Activated naive CD4-positive, alpha-beta T cell treated with anti-CD3 and anti-CD28 coated beads, Interleukin-2, amount 10 ng/mL, durations not matched to agents 7 days and 5 days (primary cell): ENCODE results near the gene DRAXIN.

Experiments used
- CTCF ChIA-PET: fragments of 350-600 bp; sonication (Branson Sonifier 250); formaldehyde crosslinking; loops from one replicate; lab custom pipeline; 2021; ENCODE audit warnings: antibody characterized with exemption; lab: Charles Lee
- DNase-seq: peaks from one replicate; pipeline ENCODE4 v3.0.0-alpha.2; 2020
- H3K27ac Mint-ChIP-seq: one replicate; pipeline ENCODE4 v1.8.0; 2021; ENCODE audit warnings: mild to moderate bottlenecking, moderate library complexity, mixed read lengths
- H3K27me3 Mint-ChIP-seq: one replicate; pipeline ENCODE4 v1.8.0; 2021; ENCODE audit warnings: mild to moderate bottlenecking, mixed read lengths
- H3K36me3 Mint-ChIP-seq: one replicate; pipeline ENCODE4 v1.8.0; 2021; ENCODE audit warnings: mixed read lengths
- H3K4me1 Mint-ChIP-seq: one replicate; pipeline ENCODE4 v1.8.0; 2021; ENCODE audit warnings: mixed read lengths
- H3K4me3 Mint-ChIP-seq: one replicate; pipeline ENCODE4 v1.8.0; 2021; ENCODE audit warnings: mild to moderate bottlenecking, moderate library complexity, mixed read lengths
- H3K9me3 Mint-ChIP-seq: one replicate; pipeline ENCODE4 v1.8.0; 2021; ENCODE audit warnings: mixed read lengths

Gene DRAXIN

GRCh38 chr1:11701981-11702803 lies 10.7 kb downstream of the DRAXIN start:
- Mint-ChIP-seq H3K4me3 (no peak overlapping the region), H3K36me3 (no peaks in the 10 kb centered on the region), H3K27me3 (peaks cover 54% of the 10 kb centered on the region), H3K27ac (no peak overlapping the region), H3K9me3 (no peaks in the 10 kb centered on the region), H3K4me1 (no peaks in the 10 kb centered on the region)
- CTCF ChIA-PET: no interaction called here
- no peak for DNase-seq

GRCh38 chr1:11703357-11704193 lies 12.1 kb downstream of the DRAXIN start:
- DNase-seq: no peak
- Mint-ChIP-seq H3K27ac (no peak overlapping the region), H3K4me1 (no peaks in the 10 kb centered on the region), H3K27me3 (peaks cover 57% of the 10 kb centered on the region), H3K4me3 (no peak overlapping the region), H3K36me3 (no peaks in the 10 kb centered on the region), H3K9me3 (no peaks in the 10 kb centered on the region)
- CTCF ChIA-PET: interaction anchor here (1.2 to 1.3 kb wide), 2 partner anchors 15 to 53 kb away, joined by 3 to 4 read pairs; no protein-coding TSS in a partner anchor

DNA sequence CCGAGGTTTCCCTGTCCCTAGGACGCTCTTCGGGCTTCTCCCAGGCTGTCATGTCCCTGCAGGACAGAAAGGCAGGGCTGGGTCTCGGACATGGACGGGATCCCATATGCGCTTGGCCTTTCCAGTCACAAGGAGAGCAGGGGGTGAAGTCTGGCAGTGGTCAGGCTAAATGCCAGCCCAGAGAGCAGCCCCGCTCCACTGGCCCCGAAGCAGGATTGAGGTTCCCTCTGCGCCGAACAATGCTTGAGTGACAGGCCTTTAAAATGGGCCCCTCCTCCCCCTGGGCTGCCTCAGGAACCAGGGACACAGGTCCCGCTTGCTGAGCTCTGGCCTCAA lies 12.7 kb downstream of the DRAXIN start:
- Mint-ChIP-seq H3K27me3 (peaks cover 56% of the 10 kb centered on the region), H3K9me3 (no peaks in the 10 kb centered on the region), H3K4me3 (no peak overlapping the region), H3K4me1 (no peaks in the 10 kb centered on the region), H3K27ac (no peak overlapping the region), H3K36me3 (no peaks in the 10 kb centered on the region)
- no peak for DNase-seq
- CTCF ChIA-PET: interaction anchor here (1.2 to 1.3 kb wide), 2 partner anchors 15 to 54 kb away, joined by 3 to 4 read pairs; no protein-coding TSS in a partner anchor

GRCh38 chr1:11704691-11705475 lies 13.4 kb downstream of the DRAXIN start:
- CTCF ChIA-PET: interaction anchor here (1.3 kb wide), 1 partner anchor 14 kb away, joined by 4 read pairs; no protein-coding TSS in a partner anchor
- Mint-ChIP-seq H3K4me1 (no peaks in the 10 kb centered on the region), H3K27me3 (peaks cover 56% of the 10 kb centered on the region), H3K27ac (no peak overlapping the region), H3K9me3 (no peaks in the 10 kb centered on the region), H3K4me3 (no peak overlapping the region), H3K36me3 (no peaks in the 10 kb centered on the region)
- DNase-seq: no peak

GRCh38 chr1:11705596-11705995 lies 14.1 kb downstream of the DRAXIN start:
- no peak overlapping the region for H3K27ac Mint-ChIP-seq
- H3K4me3 Mint-ChIP-seq: no peak overlapping the region
- H3K4me1 Mint-ChIP-seq: no peaks in the 10 kb centered on the region
- peaks cover 61% of the 10 kb centered on the region for H3K27me3 Mint-ChIP-seq
- no peaks in the 10 kb centered on the region for H3K36me3 Mint-ChIP-seq
- no peak for DNase-seq
- CTCF ChIA-PET: no interaction called here
- H3K9me3 Mint-ChIP-seq: no peaks in the 10 kb centered on the region

DNA sequence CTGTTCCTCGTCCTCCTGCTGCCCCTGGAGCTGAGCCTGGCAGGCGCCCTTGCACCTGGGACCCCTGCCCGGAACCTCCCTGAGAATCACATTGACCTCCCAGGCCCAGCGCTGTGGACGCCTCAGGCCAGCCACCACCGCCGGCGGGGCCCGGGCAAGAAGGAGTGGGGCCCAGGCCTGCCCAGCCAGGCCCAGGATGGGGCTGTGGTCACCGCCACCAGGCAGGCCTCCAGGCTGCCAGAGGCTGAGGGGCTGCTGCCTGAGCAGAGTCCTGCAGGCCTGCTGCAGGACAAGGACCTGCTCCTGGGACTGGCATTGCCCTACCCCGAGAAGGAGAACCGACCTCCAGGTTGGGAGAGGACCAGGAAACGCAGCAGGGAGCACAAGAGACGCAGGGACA lies 14.8 kb downstream of the DRAXIN start:
- Mint-ChIP-seq H3K9me3 (no peaks in the 10 kb centered on the region), H3K4me1 (no peaks in the 10 kb centered on the region), H3K27ac (no peak overlapping the region), H3K27me3 (peaks cover 66% of the 10 kb centered on the region), H3K4me3 (no peak overlapping the region), H3K36me3 (no peaks in the 10 kb centered on the region)
- CTCF ChIA-PET: no interaction called here
- DNase-seq: no peak

DNA sequence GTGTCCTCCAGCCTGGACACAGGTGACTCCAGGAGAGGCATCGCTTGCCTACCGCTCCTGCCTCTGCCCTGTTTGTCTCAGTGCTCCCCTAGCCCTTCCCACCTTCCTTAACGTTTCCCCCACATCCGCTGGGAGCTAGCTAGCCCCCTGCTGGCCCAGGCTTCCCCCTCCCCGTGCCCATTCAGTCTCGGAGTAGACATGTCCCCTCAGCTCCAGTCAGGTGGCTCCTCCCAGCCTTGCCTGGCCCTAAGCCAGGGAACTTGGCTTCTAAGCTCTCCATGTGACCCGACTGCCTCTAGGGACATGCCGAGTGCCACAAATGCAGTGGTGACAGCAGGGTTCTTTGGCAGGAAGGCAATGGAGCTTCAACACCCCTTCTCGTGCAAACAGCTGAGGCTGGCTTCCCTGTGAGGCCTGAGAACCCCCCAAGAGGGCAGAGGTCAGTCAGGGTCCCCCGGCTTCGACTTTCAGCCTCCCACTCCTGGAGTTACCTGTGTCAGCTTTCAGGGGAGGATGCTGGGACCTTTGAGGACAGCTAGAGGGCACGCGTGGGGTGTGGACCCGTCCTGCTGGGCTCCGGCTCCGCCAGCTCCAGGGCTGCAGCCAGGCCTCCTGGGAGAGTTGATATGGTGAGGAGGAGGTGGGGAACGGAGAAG lies 16.2 kb downstream of the DRAXIN start:
- Mint-ChIP-seq H3K27me3 (peaks cover 76% of the 10 kb centered on the region), H3K9me3 (no peaks in the 10 kb centered on the region), H3K4me3 (no peak overlapping the region), H3K4me1 (no peaks in the 10 kb centered on the region), H3K36me3 (no peaks in the 10 kb centered on the region), H3K27ac (no peak overlapping the region)
- DNase-seq: no peak
- CTCF ChIA-PET: interaction anchor here (1.0 to 1.9 kb wide), 4 partner anchors 19 to 670 kb away, joined by 3 to 4 read pairs (median 4); partner anchors contain the start of gene FBXO6

GRCh38 chr1:11708554-11709350 lies 17.2 kb downstream of the DRAXIN start:
- no peaks in the 10 kb centered on the region for H3K9me3 Mint-ChIP-seq
- peaks cover 71% of the 10 kb centered on the region for H3K27me3 Mint-ChIP-seq
- no peak for DNase-seq
- no peak overlapping the region for H3K27ac Mint-ChIP-seq
- H3K36me3 Mint-ChIP-seq: no peaks in the 10 kb centered on the region
- H3K4me3 Mint-ChIP-seq: no peak overlapping the region
- H3K4me1 Mint-ChIP-seq: no peaks in the 10 kb centered on the region
- CTCF ChIA-PET: interaction anchor here (1.0 to 1.9 kb wide), 5 partner anchors 11 to 671 kb away, joined by 3 to 4 read pairs (median 4); partner anchors contain the start of gene FBXO6

- H3K27ac Mint-ChIP-seq: no peak overlapping the region
- CTCF ChIA-PET: interaction anchor here (0.9 to 1.6 kb wide), 8 partner anchors 8 to 674 kb away, joined by 3 to 6 read pairs (median 4); partner anchors contain the start of gene FBXO6
- H3K27me3 Mint-ChIP-seq: peaks cover 63% of the 10 kb centered on the region
- no peak for DNase-seq
- H3K4me3 Mint-ChIP-seq: no peak overlapping the region
- H3K36me3 Mint-ChIP-seq: no peaks in the 10 kb centered on the region
- H3K9me3 Mint-ChIP-seq: no peaks in the 10 kb centered on the region
- H3K4me1 Mint-ChIP-seq: no peaks in the 10 kb centered on the region
Measured at GRCh38 chr1:11711490-11711889, 20.0 kb downstream of the DRAXIN start.

DNA sequence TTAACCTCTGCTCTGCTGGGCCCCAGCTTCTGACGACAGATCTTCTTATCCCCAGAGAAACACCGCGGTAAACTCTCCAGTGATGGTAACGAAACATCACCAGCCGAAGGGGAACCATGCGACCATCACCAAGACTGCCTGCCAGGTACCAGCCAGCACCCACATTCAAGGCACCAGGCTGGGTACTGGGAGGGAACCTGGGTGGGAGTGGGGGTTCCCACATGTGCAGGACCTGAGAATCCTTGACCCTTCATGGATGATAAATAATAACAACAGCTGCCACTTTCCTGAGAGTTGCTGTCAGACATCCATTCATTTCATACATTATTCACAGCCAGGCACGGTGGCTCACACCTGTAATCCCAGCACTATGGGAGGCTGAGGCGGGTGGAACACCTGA lies 20.8 kb downstream of the DRAXIN start:
- H3K4me1 Mint-ChIP-seq: no peaks in the 10 kb centered on the region
- no peaks in the 10 kb centered on the region for H3K36me3 Mint-ChIP-seq
- DNase-seq: no peak
- no peak overlapping the region for H3K4me3 Mint-ChIP-seq
- H3K27ac Mint-ChIP-seq: no peak overlapping the region
- CTCF ChIA-PET: no interaction called here
- H3K27me3 Mint-ChIP-seq: peaks cover 62% of the 10 kb centered on the region
- no peaks in the 10 kb centered on the region for H3K9me3 Mint-ChIP-seq

DNA sequence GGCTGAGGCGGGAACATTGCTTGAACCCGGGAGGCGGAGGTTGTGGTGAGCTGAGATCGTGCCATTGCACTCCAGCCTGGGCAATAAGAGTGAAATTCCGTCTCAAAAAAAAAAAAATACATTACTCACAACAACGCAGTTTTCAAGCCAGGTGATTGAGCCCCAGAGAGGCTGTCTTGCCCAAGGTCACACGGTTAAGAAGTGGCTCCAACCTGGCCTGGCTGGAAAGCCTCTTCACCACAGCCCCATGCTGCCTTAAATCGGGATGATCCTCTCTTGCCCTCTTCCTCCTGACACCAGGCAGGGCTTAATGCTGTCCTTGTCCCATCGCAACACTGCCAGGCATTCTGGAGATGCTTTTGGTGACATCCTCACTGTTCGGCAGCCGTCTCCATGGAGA lies 21.6 kb downstream of the DRAXIN start:
- H3K4me1 Mint-ChIP-seq: no peaks in the 10 kb centered on the region
- no peak overlapping the region for H3K4me3 Mint-ChIP-seq
- no peak overlapping the region for H3K27ac Mint-ChIP-seq
- peaks cover 57% of the 10 kb centered on the region for H3K27me3 Mint-ChIP-seq
- no peaks in the 10 kb centered on the region for H3K36me3 Mint-ChIP-seq
- H3K9me3 Mint-ChIP-seq: no peaks in the 10 kb centered on the region
- no peak for DNase-seq
- CTCF ChIA-PET: no interaction called here

- no peaks in the 10 kb centered on the region for H3K36me3 Mint-ChIP-seq
- DNase-seq: no peak
- peaks cover 46% of the 10 kb centered on the region for H3K27me3 Mint-ChIP-seq
- peaks cover 15% of the 10 kb centered on the region for H3K4me1 Mint-ChIP-seq
- CTCF ChIA-PET: interaction anchor here (1.3 to 1.7 kb wide), 3 partner anchors 20 to 65 kb away, joined by 3 to 5 read pairs (median 4); no protein-coding TSS in a partner anchor
- no peaks in the 10 kb centered on the region for H3K9me3 Mint-ChIP-seq
- no peak overlapping the region for H3K27ac Mint-ChIP-seq
- no peak overlapping the region for H3K4me3 Mint-ChIP-seq
Measured at GRCh38 chr1:11714831-11715575, 23.5 kb downstream of the DRAXIN start.
